NCI-H526 (cell line): ENCODE results near the gene FAM170B.

Source experiments
- DNase-seq, 2 experiments: peaks; one replicate each; lab custom pipeline; 2025; lab: John Stamatoyannopoulos, UW

The FAM170B gene

DNA sequence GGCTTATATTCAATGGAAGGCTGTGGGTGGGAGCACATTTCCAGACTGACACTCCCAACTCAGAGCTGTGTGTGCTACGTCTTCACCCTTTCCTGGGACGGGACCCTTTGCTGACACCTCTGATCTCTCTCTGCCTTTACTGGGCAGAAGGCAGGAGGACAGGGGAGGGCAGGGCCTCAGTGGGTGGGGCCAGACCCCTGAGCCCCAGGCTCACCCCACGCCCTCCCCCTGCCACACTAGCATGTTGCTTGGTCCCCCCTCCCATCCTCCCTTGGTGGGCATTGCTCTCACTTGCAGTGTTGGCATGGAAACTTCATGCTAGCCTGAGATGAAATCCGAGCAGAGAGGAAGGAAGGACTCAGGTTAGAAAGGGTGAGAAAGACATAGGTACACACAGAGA is 36.0 kb upstream of the FAM170B start:
- DNase-seq = no peak

DNA sequence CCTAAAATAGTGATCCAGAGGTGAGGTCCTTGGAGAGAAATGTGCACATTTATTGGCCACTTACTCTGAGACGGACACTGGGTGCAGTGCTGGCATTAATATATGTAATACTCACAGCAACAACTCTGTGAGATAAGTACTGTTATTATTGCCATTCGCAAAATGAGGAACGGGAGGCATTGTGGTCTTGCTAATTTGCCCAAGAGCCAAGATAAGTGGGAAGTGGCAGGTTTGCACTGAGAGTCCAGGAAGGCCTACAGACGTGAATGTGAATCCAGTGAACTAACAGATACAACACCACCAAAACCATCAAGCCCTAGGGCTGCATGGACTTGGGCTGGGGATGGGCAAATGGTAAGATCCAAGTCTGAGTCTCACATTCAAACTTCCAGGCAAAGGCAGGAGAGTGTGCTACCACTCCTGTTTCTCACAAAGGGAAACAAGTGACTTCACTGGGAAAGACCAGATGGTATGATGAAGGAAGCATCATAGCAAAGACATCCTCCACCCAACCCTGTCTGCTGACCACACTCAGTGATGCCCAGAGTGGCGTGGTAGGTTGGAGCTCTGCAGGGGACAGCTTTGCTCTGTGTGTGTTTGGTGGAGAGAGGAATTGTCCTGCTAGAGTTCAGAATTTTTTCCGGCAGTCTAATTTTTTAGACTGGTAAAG is 35.1 kb upstream of the FAM170B start:
- no peak for DNase-seq

DNA sequence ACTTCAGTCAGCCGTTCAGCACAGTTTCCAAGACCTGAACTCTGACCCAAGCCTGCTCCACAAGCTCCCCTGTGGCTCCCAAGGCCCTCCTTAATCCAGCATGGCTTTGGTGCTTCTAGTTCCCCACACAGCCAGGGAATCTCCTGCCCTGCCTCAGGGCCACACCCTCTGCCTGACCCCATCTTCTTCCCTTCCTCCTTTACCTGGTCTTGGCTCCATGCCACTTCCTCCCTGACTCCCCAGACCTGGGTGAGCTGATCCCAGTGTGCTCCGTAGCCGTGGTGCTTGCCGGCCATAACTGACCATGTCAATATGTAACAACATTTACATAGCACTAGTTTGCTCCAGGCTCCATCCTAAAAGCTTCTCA is 34.3 kb upstream of the FAM170B start:
- DNase-seq = no peak

DNA sequence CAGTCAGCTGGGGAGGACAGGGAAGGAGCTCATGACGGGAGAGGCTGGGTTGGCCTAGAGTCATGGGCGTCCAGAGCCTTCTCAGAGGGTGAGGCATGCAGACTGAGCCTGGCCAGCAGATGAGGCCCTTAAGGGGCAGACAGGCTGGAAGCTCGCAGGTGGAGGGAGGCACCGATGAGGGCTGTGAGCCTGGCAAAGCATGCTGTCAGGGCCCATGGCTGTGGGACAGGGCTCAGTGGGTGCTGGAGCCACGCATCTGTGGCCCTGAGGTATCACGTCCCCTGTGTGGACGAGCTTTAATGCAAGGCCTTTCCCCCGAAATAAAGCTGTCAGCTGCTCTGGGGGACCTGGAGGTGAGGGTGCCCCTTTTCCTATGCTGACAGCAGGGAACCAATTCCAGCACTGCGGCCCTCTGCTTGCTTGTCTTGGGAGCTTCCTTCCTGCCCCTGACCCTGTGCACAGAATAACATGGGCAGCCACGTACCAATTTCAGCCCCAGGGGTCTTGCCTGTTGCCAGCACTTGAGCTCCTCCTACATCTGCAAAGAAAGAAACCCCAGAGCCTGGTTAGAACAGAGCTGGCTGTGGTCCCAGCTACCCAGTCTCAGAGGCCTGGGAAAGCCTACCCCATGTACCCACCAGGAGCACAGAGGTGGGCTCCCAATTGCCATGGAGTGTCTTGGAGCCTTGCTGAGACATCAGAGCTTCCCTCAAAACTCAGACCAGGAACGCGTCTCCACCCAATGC is 33.8 kb upstream of the FAM170B start:
- DNase-seq = no peak

DNA sequence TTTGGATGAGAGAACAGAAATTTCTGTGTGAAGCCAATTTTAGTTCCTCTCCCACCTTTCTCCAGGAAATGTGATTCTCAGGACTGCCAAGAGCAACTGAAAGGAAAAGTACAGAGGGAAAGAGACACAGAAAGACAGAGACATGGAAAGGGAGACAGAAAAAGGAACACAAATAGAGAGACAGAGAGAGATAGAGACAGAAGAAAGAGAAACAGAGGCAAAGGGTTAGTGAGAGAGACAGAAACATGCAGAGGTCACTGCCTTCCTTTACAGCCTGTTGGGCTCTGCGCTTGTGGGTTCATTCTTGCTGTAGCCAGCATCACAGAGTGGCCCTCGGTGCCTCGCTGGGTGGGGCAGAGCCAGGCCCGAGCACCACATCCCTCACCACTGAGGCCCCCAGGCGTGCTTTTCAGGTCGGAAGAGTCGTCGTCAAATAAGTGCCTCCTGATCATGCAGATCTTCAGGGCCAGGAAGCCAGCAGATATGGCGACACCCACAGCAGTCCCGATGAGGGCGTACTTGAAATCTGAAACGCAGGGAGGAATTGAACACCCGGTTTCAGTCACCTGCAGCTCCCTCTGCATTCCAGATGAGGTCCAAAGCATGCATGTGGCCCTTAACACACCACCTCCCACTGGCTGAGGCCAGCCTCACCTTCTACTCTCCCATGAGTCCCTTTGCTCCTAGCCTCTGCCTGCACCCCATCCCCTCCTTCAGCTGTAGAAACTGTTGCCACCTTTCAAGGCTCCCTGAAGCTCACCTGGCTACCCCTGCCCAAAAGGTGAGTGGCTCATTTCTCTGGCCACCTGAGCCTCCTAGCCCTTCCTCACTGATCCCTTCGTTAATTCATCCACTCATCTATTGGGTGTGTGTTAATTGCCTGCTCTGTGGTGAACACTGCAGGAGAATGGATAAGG is 32.9 kb upstream of the FAM170B start:
- DNase-seq = no peak

DNA sequence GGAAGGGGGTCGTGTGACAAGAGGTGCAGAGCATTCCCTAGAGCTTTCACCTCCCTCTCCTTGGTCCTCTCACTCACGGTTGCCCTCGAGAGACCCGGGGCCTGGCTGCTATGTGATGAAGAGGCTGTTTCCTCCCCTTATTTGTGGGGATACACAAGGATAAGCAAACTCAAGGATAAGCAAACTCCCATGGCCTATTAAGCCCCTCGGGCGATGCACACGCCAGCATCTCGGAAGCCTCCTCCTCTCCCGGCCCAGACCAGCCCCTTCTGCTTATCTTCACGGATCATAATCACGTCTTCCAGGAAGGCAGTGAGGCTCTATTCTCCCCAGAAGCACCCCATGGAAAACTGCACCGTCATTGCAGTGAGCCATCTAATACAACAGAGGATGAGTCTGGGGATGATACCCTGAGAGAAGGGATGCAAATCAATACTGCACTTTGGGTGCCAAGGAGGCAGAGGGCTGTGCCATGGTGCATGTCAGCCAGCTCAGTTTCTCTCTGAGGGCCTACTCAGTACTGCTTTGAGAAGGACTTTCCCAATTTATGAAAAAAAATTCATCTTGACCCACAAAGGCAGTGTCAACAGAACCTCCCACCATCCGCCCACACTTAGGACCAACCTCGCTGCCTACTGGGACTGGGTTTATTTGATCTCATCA is 32.1 kb upstream of the FAM170B start:
- DNase-seq = no peak

DNA sequence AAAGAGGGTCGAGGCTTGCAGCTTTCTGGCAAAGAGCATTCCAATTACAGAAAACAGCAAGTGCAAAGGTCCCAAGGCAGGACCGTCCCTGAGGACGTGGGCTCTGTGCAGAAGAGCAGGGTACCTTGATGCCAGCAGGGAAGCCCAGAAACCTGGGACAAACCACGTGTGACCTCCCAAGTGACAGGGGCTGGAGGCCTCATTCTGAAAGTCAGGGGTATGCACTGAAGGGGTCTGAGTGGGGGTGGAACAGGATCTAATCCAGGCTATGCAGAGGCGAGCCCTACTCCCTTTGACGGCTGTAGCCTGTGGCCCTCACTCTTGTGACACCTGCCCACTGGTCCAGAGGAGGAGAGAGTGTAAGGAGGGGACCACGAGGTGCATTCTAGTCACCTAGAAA is 31.4 kb upstream of the FAM170B start:
- no peak for DNase-seq

DNA sequence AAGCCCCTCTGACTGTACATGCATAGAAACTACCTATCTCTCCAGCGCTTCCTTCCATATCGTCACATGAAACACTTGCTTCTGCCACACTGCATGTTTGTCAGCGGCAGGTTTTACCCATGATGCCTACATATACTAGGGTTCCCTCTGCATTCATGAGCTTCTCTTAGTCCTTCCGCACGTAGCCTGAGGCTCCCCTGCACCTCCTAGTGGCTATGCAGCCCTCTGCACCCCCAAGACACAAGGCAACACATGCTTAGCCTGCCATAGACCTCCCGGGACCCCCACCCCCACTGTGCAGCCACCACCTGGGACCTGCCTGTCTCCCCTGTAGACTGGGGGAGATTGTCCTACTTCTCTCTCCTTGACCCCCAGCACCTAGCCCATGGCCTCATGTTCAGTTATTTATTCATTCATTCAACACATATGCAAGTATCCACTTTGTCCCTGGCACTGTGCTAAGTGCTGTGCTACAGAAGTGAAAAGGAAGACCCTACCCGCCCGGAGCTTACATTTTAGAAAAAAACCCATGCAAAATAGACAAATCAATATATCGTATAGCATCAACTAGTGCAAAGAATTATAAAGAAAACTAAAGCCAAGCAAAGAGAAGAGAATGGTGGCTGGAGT is 30.9 kb upstream of the FAM170B start:
- peak; percentile 3 to 61 for DNase-seq

DNA sequence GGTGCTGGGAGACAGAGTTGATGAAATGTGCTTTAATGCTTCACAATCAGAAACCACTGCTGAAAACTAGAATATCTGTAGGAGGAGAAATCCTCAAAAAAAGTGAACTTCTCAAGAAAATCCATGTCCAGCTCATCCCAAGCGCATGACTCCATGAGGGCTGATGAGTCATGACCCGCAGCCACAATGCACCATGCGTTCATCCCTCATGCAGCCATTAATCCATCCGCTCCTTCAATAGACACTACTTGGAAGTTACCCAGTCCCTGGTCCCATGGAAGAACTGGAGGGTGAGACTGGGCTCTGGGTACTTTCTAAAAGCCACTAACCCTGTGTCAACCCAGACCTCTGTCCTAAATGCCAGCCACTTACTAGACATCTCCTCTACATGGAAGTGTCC is 29.9 kb upstream of the FAM170B start:
- no peak for DNase-seq

DNA sequence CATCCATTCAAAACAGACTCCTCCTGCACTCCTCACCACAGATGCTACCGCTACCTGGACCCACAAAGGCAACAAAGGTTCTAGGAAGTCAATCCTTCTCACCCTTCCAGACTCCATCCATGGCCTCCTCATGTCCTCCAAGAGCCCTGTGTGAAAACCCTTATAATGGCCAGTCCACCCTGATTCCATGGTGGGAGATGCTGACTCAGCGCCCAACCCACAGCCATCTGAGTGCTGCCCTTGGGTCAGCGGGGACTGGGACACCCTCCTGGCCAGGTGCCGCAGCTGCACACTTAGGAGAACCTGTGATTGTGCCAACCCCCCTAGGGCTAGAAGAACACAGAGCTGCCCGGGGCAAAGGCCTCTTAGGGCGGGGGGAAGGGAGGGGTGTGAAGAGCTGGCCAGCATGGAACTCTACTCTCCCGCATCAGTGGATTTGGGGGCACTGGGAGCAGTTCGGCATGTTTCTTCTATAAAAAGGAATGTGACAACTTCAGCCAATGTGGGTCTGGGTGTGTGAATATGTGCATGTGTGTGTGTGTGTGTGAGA is 29.0 kb upstream of the FAM170B start:
- DNase-seq = no peak

DNA sequence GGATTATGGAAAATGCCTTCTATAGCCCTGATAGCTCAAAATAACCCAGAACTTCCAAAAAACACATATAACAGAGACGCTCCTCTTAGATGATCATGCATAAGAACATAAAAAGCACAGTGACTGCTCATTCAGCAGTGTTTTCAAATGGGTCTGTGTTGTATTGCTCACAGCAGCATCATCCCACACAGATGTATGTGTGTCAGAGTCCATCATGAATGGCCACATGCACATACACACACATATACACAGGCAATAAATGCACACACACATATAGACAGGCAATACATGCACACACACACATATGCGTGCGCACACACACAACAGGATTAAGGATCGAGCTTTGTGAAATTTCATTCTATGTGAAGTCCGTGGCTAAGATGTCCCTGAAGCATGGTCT is 28.2 kb upstream of the FAM170B start:
- DNase-seq = no peak

DNA sequence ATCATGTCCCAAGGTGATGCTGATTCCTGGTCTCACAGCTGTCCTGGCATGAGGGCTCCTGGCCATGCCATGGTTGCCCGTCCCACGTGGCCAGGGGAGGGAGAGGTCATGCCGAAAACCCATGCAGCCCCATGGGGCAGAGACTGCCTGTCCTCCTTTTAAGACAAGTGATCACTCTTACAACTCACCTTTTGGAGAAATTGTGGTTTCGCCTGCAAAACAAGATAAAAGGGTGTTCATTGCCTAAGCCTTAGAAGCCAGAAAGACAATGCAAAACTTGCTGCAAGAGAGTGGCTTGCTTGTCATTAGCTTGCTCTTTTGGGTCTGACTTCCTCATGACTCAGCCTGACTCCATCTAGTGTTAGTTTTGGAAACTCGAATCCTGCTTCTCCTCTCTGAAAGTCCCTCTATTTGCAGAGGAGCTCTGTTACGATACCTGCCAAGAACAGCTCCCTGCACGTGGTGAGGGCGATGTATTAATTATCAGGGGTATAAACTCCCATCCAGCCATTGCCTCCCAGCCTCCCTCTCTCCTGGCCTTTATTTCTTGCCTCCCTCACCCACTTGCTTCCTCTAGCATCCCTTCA is 27.7 kb upstream of the FAM170B start:
- peak in 1 of 2 experiments; percentile 34 for DNase-seq

DNA sequence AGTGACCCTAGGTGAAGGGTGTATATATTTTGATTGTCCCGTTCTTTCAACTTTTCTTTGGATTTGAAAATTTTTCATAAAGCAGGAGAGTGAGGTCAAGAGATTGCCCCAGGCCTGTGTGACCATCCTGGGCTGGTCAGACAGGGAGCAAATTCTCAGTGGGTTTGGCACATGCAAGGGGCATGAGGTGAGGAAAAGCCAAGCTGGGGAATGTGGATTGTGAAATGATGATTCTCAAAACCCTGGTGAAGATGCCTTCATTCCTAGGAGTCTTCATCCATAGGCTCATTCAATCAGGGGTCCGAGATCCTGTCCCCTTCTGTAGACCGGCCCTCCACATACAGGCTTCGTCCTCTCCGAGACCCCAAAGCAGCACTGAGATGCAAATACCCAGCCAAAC is 27.0 kb upstream of the FAM170B start:
- no peak for DNase-seq

DNA sequence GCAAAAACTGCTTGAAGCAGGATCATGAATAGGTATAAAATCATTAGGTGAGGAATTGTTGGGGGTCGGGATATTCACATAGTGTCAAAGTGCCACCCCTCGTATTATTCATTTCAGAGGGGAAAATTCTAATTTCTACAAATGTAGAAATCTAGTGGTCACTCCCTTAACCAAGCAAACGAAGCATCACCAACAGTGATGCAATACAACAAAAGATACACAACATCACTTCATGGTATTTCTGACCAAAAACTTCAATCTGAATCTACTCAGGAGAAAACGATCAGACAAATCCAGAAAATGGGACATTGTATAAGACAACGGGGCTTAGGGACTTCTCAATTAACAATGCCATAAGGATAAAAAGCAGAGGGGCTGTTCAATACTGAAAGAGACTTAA is 26.3 kb upstream of the FAM170B start:
- DNase-seq = no peak

DNA sequence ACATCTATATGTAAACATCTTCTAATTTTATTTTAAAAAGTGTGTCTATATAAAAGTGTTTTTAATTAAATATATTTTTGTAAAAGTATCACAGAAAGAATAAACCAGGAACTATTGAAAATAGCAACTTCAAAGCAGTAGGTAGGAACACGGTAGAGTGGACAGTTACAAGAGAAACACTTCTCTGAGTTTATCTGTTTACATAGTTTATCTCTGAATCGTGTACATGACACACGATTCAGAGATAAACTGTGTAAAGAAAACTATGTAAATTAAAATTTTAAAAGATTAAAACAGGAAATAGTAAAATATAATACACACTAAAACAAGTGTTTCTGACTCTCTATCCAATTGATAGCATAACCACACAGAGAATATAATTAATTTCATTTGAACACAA is 25.1 kb upstream of the FAM170B start:
- no peak for DNase-seq

DNA sequence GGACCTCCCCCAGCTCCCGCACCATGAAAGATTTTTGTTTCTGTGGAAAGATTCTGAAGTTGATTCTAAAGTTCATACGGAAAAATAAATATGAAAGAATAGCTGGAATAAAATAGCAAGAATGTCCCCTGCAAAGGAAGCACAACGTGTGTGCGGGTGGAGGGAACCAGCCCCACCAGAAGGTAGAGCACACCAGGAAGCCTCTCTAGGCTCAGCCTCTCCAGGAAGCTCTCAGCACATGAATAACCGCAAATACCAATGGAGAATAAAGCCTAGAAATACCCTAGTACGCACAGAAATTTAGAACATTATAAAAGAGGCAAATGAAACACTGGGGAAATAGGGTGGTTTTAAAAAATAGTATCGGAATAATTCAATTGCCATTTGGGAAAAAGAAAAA is 24.6 kb upstream of the FAM170B start:
- DNase-seq = no peak

DNA sequence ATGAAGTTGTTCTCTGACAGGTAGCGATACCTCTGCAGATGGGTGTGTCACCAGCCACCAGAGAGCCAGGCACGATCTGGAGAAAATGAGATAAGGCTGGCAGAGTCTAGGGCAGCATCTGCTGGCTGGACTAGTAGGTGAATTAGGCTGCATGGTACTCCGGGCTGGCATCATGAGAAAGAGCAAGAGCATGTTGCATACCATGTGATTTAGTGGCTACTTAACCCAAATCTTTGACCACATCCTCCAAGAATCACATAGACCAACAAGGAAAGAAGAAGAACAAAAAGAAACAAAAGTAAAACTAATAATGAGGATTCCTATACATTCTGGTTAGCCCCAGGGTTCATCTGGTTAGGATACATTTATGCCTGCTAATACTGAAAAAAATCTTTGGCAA is 23.4 kb upstream of the FAM170B start:
- DNase-seq = no peak

DNA sequence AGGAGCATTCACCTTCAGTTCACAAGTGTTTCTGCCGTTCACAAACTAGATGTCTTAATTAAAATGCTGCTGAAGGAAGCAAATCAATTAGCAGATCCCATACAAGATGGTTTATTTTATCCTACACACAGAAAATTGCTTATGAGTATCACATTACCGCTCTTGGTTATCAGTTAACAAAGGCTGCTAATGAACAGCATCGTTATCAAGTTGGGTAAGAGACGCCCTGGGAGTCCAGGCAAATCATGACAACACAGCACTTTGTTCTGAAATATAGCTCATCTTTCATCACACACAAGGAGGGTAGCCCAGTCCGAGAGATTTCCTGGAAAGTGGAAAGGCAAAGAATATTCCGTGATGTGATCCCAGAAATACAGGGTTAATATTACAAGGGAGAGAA is 20.8 kb upstream of the FAM170B start:
- DNase-seq = no peak

DNA sequence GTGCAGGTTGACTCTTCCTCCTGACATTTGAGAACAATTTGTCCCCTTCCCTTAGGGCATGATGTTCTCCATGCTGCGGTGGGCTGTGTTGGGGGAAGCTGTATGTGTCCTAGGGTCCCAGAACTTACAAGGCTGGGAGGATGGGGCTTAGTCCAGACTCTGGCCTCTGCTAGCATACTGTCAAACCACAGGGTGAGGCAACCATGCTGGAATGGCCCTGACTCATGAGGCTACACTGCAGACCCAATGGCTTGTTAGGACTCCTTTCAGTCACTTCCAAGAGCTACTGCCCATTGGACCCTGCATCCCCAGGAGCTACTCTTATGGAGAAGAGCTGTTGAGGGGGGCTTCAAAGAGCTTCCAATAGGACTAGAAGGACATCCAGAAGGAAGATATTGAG is 20.1 kb upstream of the FAM170B start:
- no peak for DNase-seq

DNA sequence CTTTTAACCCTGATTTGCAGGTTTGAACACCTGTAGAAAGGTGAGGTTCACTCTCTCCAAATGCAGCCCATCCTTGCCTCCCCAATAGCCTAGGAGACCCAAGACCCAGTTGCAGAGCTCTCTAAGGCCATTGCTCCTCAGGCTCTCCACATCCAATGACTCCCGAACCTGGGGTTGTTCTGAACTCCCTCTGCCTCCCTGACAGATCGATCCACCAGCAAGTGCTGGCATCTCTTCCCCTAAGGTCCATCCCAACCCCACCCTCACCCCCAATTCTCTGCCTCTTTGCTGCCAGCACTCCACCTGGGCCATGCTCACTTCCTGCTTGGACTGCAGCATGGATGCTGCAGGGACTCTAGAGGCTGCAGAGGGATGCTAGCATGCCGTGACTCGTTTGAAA is 19.3 kb upstream of the FAM170B start:
- no peak for DNase-seq

DNA sequence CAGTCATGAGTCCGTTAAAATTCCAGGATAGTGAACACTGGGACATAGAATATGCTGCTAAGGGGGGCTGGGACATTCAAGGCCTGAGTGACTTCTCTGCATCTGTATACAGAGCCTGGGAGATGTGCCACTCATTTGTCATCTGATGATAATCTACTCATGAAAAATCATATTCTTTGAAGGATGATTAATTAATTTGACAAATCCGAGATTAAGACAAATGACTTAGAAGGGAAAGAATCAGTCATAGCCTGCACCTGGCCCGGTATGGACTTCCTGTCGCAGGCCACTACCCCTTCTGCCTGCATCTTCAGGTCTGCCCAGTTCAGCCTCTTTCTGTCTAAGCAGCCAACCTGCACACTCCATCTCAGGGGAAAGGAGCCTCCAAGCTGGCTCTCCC is 18.8 kb upstream of the FAM170B start:
- DNase-seq = no peak
